OCI-LY1 (cell line): Measurements from ENCODE around the gene UPB1.

Experiments
- CTCF ChIP-seq: fragments of 200-600 bp; sonication (generic), shearing (Covaris generic); IDR thresholded peaks from 2 replicates; pipeline ENCODE4 v1.5.1; 2017; ENCODE audit warnings: mild to moderate bottlenecking, antibody characterized with exemption, low read length, moderate library complexity, mixed read lengths
- EZH2 ChIP-seq: fragments of 200-600 bp; sonication (generic), shearing (Covaris generic); IDR thresholded peaks from 2 replicates; pipeline ENCODE4 v1.8.0; 2017; ENCODE audit warnings: borderline replicate concordance, mixed run types, mild to moderate bottlenecking, antibody characterized with exemption, low read length, moderate library complexity, mixed read lengths

- TF ChIP-seq CTCF: no peak
- no peak for TF ChIP-seq EZH2
Observed at GRCh38 chr22:24499706-24500276, 4.7 kb downstream of the UPB1 start.
